ENCODE data around the gene P3H3.

GRCh38 chr12:6810758-6811157 lies 17.4 kb upstream of the P3H3 start:
- no peak for TF ChIP-seq EP300 (IDR thresholded peaks at IDR 0.05)
- TF ChIP-seq NR3C1 (IDR thresholded peaks at IDR 0.05): no peak

All from A549 (cell line).